WI38 (cell line): Measurements from ENCODE around the gene RSRC1.

Source experiments
- H3K4me3 ChIP-seq: 2 replicates; pipeline ENCODE4 v1.5.1; 2011; ENCODE audit warnings: low read depth, mild to moderate bottlenecking, control low read depth, low read length
- CTCF ChIP-seq: IDR thresholded peaks from 2 replicates; pipeline ENCODE4 v1.5.1; 2012; ENCODE audit warnings: low read depth, mild to moderate bottlenecking, control low read depth, low read length

The RSRC1 gene

DNA sequence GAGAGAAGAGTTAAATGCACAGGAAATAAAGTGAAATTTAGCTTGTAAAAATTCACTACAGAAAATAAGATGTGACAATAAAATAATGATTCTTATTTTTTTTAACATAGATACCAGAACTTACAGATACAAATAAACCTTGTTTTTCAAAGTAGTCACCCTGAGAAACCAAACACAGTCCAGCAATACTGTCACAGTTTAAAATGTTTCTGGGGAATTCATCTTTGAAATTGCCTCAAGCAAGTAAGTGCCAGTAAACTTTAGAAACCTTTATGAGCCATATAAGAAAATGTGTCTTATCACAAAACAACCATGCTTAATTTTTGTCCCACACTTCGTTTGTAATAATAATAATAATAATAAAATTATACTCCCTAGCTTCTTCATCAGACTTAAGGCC, 23.5 kb upstream of the RSRC1 start:
- TF ChIP-seq CTCF = no peak

DNA sequence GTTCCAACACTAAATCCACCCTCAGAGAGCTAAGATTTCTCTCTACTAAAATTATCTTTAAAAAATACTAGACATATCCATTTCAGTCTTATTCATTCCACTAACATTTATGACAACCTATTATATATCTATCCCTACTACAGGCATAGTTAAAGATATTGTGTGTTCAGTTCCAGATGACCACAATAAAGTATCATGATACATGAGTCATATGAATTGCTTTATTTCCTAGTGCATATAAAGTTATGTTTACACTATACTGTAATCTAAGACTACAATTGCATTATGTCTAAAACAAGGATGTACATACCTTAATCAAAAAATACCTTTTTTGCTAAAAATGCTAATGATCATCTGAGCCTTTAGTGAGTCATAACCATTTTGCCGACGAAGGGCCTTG, 23.1 kb upstream of the RSRC1 start:
- no peak for TF ChIP-seq CTCF

More for the DNA sequence above, 23.5 kb upstream of the RSRC1 start:
- H3K4me3 ChIP-seq = no peak overlapping the region

DNA sequence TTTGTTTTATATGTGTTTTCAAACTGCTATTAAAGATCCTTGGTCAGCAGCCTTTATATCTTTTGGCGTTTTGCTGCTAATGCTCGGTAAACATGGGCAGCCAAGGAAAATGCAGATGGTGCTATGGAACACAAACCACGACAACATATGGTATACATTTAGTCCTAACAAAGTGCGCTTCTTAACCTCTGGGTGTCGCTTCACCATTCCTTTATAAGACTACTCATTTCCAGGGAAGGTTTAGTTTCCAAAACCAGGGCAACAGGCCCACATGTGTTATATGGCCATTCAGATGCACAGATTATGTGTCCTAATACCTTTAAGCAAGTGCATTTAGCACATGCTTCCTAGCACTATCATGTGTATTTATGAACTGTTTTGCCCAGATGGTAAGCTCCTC, 18.4 kb upstream of the RSRC1 start:
- 0 out of 2 replicates have a peak, but pooled peaks have one; percentile 35 for TF ChIP-seq CTCF
- H3K4me3 ChIP-seq = no peak overlapping the region

More for the DNA sequence above, 23.1 kb upstream of the RSRC1 start:
- no peak overlapping the region for H3K4me3 ChIP-seq

- H3K4me3 ChIP-seq = no peak overlapping the region
- no peak for TF ChIP-seq CTCF
Measured at GRCh38 chr3:158093526-158093925, 16.4 kb upstream of the RSRC1 start.

DNA sequence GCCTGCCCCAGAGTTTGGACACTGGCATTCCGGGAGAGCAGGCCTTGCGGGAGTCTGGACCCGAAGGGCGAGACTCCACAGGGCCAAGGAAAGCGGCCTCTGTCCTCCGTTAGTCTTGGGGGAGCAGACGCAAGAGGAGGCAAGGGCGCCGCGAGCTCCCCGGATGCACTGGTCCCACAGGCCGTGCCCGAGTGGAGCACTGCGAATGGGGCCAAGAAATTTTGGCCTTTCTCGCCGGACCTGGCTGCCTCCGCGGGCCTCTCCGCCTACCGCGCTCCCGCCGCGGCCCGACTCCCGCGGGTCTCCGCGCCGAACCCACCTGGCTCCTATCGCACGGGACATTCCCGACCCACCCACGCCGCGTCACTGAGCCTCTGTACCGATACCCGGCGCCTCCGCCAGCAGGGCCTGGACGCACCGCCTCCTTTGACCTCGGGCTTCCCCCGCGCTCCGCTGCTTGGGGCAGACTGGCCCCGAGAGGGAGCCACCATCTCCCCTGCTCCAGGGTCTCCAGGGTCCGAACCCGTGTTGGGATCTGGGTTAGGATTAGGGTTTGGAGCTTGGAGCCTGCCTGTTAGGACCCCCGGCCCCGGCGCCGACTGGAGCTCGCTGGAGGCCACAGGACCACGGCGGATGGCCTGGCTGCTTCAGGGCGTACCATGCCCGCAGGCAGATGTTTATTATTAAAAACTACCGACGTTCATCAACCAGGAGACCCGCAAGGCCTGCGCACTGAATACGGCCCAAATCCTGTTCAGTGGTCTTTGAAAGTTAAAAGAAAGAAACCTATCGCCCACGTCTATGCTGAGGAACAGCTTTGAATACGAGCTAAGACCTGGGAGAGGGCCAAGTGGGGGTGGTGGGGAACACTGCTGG, 15.4 kb upstream of the RSRC1 start:
- no peak overlapping the region for H3K4me3 ChIP-seq
- no peak for TF ChIP-seq CTCF

DNA sequence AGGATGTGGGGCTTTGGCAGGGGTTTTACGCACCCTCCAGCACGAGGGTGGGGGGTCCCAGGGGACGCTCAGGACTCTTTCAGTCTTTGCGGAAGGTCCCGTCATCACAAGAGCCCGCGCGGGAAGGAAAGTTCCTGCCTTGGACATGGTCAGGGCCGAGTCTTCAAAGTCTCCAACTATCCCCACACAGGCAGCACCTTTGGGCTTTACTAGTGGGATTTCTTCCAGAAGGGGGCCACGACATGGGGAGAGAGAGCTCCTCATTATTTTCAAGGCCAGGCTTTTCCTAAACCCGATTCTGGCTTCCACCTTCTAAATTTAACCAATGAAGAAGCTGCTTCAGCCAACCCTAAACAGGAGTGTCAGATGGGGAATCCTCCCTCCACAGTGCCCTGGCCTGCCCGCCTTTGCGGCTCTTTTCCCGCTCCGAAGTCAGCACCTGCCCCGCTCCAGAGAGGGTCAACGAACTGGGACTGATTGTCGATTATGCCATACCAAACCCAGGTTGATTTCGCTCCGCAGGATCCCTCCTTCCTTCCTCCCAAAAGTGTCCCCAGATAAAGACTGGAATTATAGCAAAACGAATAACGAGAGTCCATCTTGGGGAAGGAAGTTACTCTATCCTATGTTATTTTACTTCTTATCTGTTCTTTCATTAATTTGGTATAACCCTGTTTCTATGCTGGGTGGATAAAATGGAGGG, 14.6 kb upstream of the RSRC1 start:
- no peak for TF ChIP-seq CTCF
- H3K4me3 ChIP-seq = no peak overlapping the region
